OCI-LY1 (cell line): ENCODE data around the gene DCC.

Source experiments
- H2AFZ ChIP-seq: fragments of 200-600 bp; sonication (generic), shearing (Covaris generic); 2 replicates; pipeline ENCODE4 v1.6.0; 2014; ENCODE audit warnings: antibody characterized with exemption, mild to moderate bottlenecking, low read length
- H3F3A ChIP-seq: fragments of 200-600 bp; sonication (generic), shearing (Covaris generic); 2 replicates; pipeline ENCODE4 v1.6.0; 2014; ENCODE audit warnings: mild to moderate bottlenecking, antibody characterized with exemption, low read length, moderate library complexity; ENCODE audit not compliant: insufficient read depth
- H3K27ac ChIP-seq: fragments of 200-600 bp; sonication (generic); 2 replicates; pipeline ENCODE4 v1.5.1; 2014; ENCODE audit warnings: low read length, mixed run types, mild to moderate bottlenecking, low read depth; ENCODE audit not compliant: poor library complexity, severe bottlenecking
- H3K27me3 ChIP-seq: fragments of 200-600 bp; sonication (generic); 2 replicates; pipeline ENCODE4 v1.6.0; 2014; ENCODE audit warnings: antibody characterized with exemption, mild to moderate bottlenecking, low read length, moderate library complexity; ENCODE audit not compliant: insufficient read depth
- H3K36me3 ChIP-seq: fragments of 200-600 bp; sonication (generic); 2 replicates; pipeline ENCODE4 v1.6.1; 2014; ENCODE audit warnings: mild to moderate bottlenecking, antibody characterized with exemption, low read length, moderate library complexity, mixed read lengths; ENCODE audit not compliant: insufficient read depth
- H3K4me1 ChIP-seq: fragments of 200-600 bp; sonication (generic); 2 replicates; pipeline ENCODE4 v1.5.1; 2014; ENCODE audit warnings: mild to moderate bottlenecking, low read length, moderate library complexity; ENCODE audit not compliant: insufficient read depth, severe bottlenecking
- H3K4me2 ChIP-seq: fragments of 200-600 bp; sonication (generic), shearing (Covaris generic); 2 replicates; pipeline ENCODE4 v1.6.1; 2014; ENCODE audit warnings: low read length
- H3K4me3 ChIP-seq: fragments of 200-600 bp; sonication (generic); 2 replicates; pipeline ENCODE4 v1.5.1; 2014; ENCODE audit warnings: low read length, low read depth, mild to moderate bottlenecking, mixed read lengths; ENCODE audit not compliant: poor library complexity, severe bottlenecking
- H3K79me2 ChIP-seq: fragments of 200-600 bp; shearing (Covaris generic); 2 replicates; pipeline ENCODE4 v1.6.1; 2016; ENCODE audit warnings: mixed run types, low read length, mixed read lengths; ENCODE audit not compliant: insufficient read depth
- H3K9ac ChIP-seq: fragments of 200-600 bp; sonication (generic), shearing (Covaris generic); 2 replicates; pipeline ENCODE4 v1.6.1; 2014; ENCODE audit warnings: mild to moderate bottlenecking, low read length, mixed read lengths
- H3K9me2 ChIP-seq: fragments of 200-600 bp; sonication (generic), shearing (Covaris generic); 2 replicates; pipeline ENCODE4 v1.6.1; 2014; ENCODE audit warnings: low read depth, mild to moderate bottlenecking, low read length, mixed read lengths
- H3K9me3 ChIP-seq: fragments of 200-600 bp; shearing (Covaris generic); 2 replicates; pipeline ENCODE4 v1.6.1; 2014; ENCODE audit warnings: low read length, mixed read lengths
- H4K20me1 ChIP-seq: fragments of 200-600 bp; sonication (generic), shearing (Covaris generic); 2 replicates; pipeline ENCODE4 v1.6.0; 2016; ENCODE audit warnings: mild to moderate bottlenecking, low read length; ENCODE audit not compliant: insufficient read depth
- EZH2 ChIP-seq: fragments of 200-600 bp; sonication (generic), shearing (Covaris generic); IDR thresholded peaks from 2 replicates; pipeline ENCODE4 v1.8.0; 2017; ENCODE audit warnings: borderline replicate concordance, mixed run types, mild to moderate bottlenecking, antibody characterized with exemption, low read length, moderate library complexity, mixed read lengths
- TF ChIP-seq, protein P1 (sequence below): fragments of 200-600 bp; sonication (generic), shearing (Covaris generic); IDR thresholded peaks from 2 replicates; pipeline ENCODE4 v1.5.1; 2017; ENCODE audit warnings: mild to moderate bottlenecking, antibody characterized with exemption, low read length, moderate library complexity, mixed read lengths

The DCC gene

DNA sequence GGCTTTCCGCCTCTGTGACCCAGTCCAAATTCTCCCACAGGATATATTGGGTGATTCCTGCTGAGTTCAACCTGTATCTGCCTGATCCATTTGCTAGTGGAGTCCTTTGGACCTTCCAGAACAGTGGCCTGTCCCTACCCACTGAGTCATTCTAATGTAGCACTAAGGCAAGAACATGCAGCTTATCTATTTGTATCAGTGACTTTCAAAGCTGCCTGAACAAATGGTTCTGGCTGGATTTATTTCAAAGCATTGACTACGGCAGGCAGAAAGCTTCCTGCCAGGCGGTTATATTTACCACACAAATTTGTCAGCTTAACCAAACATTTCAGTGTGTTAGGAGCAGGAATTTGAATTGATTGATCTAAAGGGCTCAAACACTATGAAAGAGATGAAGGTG, 613.4 kb downstream of the DCC start:
- H3K4me3 ChIP-seq = no peak overlapping the region
- no peaks in the 10 kb centered on the region for H3K9me2 ChIP-seq
- no peaks in the 10 kb centered on the region for H4K20me1 ChIP-seq
- H3K4me1 ChIP-seq = no peaks in the 10 kb centered on the region
- no peak overlapping the region for H2AFZ ChIP-seq
- no peaks in the 10 kb centered on the region for H3F3A ChIP-seq
- no peaks in the 10 kb centered on the region for H3K9me3 ChIP-seq
- H3K4me2 ChIP-seq = no peak overlapping the region
- H3K9ac ChIP-seq = no peak overlapping the region
- no peaks in the 10 kb centered on the region for H3K79me2 ChIP-seq
- no peaks in the 10 kb centered on the region for H3K27me3 ChIP-seq
- H3K36me3 ChIP-seq = no peaks in the 10 kb centered on the region
- H3K27ac ChIP-seq = no peak overlapping the region
- TF ChIP-seq EZH2 = no peak
- TF ChIP-seq, protein P1, sequence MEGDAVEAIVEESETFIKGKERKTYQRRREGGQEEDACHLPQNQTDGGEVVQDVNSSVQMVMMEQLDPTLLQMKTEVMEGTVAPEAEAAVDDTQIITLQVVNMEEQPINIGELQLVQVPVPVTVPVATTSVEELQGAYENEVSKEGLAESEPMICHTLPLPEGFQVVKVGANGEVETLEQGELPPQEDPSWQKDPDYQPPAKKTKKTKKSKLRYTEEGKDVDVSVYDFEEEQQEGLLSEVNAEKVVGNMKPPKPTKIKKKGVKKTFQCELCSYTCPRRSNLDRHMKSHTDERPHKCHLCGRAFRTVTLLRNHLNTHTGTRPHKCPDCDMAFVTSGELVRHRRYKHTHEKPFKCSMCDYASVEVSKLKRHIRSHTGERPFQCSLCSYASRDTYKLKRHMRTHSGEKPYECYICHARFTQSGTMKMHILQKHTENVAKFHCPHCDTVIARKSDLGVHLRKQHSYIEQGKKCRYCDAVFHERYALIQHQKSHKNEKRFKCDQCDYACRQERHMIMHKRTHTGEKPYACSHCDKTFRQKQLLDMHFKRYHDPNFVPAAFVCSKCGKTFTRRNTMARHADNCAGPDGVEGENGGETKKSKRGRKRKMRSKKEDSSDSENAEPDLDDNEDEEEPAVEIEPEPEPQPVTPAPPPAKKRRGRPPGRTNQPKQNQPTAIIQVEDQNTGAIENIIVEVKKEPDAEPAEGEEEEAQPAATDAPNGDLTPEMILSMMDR = no peak

- no peaks in the 10 kb centered on the region for H3K4me1 ChIP-seq
- H3K79me2 ChIP-seq = no peaks in the 10 kb centered on the region
- no peak overlapping the region for H2AFZ ChIP-seq
- H3K9me3 ChIP-seq = no peaks in the 10 kb centered on the region
- no peak overlapping the region for H3K4me2 ChIP-seq
- no peak overlapping the region for H3K9ac ChIP-seq
- H3F3A ChIP-seq = no peaks in the 10 kb centered on the region
- no peaks in the 10 kb centered on the region for H3K9me2 ChIP-seq
- H3K4me3 ChIP-seq = no peak overlapping the region
- H3K36me3 ChIP-seq = no peaks in the 10 kb centered on the region
- H4K20me1 ChIP-seq = no peaks in the 10 kb centered on the region
- H3K27ac ChIP-seq = no peak overlapping the region
- H3K27me3 ChIP-seq = no peaks in the 10 kb centered on the region
- TF ChIP-seq, protein P1 = no peak
- no peak for TF ChIP-seq EZH2
Observed at GRCh38 chr18:52963481-52963880, 623.5 kb downstream of the DCC start.

DNA sequence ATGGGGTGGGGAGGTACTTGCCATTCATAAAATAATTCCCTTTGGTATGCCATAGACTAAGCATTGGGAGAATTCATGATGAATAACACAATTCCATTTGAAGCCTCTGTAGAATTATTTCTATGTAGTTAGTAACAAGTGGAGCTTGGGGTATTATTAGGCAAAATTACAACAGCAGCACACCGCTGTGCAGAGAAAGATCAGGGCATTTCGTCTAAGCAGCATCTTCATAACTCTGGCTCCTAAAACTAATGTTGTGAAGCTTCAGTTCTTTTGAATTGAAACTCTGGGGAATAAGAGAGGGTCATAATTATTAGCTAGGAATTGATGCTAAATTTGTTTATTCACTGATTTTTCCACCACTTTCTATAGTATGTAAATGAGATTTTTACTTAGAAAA, 630.7 kb downstream of the DCC start:
- H3K4me1 ChIP-seq = no peaks in the 10 kb centered on the region
- H3K4me3 ChIP-seq = no peak overlapping the region

More for the DNA sequence above, 630.7 kb downstream of the DCC start:
- TF ChIP-seq EZH2 = no peak
- TF ChIP-seq, protein P1 = no peak
- no peaks in the 10 kb centered on the region for H4K20me1 ChIP-seq
- H3K27me3 ChIP-seq = no peaks in the 10 kb centered on the region
- no peaks in the 10 kb centered on the region for H3K9me3 ChIP-seq
- H2AFZ ChIP-seq = no peak overlapping the region
- no peaks in the 10 kb centered on the region for H3K9me2 ChIP-seq
- no peak overlapping the region for H3K4me2 ChIP-seq
- H3K27ac ChIP-seq = no peak overlapping the region
- no peaks in the 10 kb centered on the region for H3K36me3 ChIP-seq
- H3F3A ChIP-seq = no peaks in the 10 kb centered on the region
- H3K9ac ChIP-seq = no peak overlapping the region
- no peaks in the 10 kb centered on the region for H3K79me2 ChIP-seq
